Pancreas (tissue), 10 donors: Measurements from ENCODE around the gene ANKRD13C. TPM values are rescaled to one million over a fixed set of nuclear protein-coding genes. Genes with fewer than 3 reads are reported as not detected.

Experiments
- ATAC-seq, 4 donors: fragments of 200-7000 bp; cut with Tn5 transposase; one replicate each; pipeline versions ENCODE4 v1.8.0 to v1.9.1; 2020; ENCODE audit warnings: mild to moderate bottlenecking in 4 of 4, moderate library complexity in 4 of 4
- DNase-seq, 6 donors: peaks; one replicate each; pipeline ENCODE4 v3.0.0-alpha.2; 2020
- FAIRE-seq: peaks from 2 replicates; lab custom pipeline; 2012; peaks lifted over from hg19 to GRCh38; lab: Jason Lieb, UNC
- H3K27ac ChIP-seq, 4 donors: fragments of 200-600 bp; sonication (generic); 1 replicate in 3 of 4; 2 replicates in 1 of 4; pipeline versions ENCODE4 v1.5.0 to v1.8.0; 2020
- H3K27me3 ChIP-seq, 4 donors: fragments of 200-600 bp; one replicate each; pipeline ENCODE4 v1.8.0; 2021
- H3K36me3 ChIP-seq, 3 donors: fragments of 200-600 bp; sonication (generic) in 1 of 3; one replicate each; pipeline versions ENCODE4 v1.5.0 to v1.8.0; 2020 to 2021
- H3K4me1 ChIP-seq, 3 donors: fragments of 200-600 bp; one replicate each; pipeline ENCODE4 v1.8.0; 2021
- H3K4me3 ChIP-seq, 4 donors: fragments of 200-600 bp; sonication (generic) in 2 of 4; one replicate each; pipeline versions ENCODE4 v1.5.0 to v1.8.0; 2020 to 2021
- H3K9me3 ChIP-seq, 4 donors: fragments of 200-600 bp; one replicate each; pipeline ENCODE4 v1.8.0; 2021
- CTCF ChIP-seq, 4 donors: fragments of 200-600 bp; sonication (generic) in 3 of 4; IDR thresholded peaks; one replicate each; pipeline versions ENCODE4 v1.5.0 to v1.8.0; 2021; ENCODE audit warnings: antibody characterized with exemption in 4 of 4
- WGBS, 2 donors: extraction: QIAGEN DNeasy Blood & Tissue Kit; methylation state at CpG; one replicate each; pipeline ENCODE4 v1.1.7; 2013; 5-methylcytosine and 5-hydroxymethylcytosine counted together
- intact Hi-C, 3 donors: fragments of 100-400 bp; cut with DNase I; formaldehyde crosslinking; loops; one replicate each; pipeline versions ENCODE4 v1.11.1 to v1.14.2; 2022
- polyA plus RNA-seq, 2 donors: library from polyadenylated mRNA; stranded (reverse); fragments of 200-250 nt; gene quantifications; one replicate each; pipeline ENCODE4 v1.2.3, GENCODE V29; 2013
- total RNA-seq, 6 donors: library from RNA; stranded (reverse); fragmentation: NEBNext Ultra II Directional in 4 of 6; extraction: Animal tissue kit (Norgen Biotek cat#: 25700) in 4 of 6; gene quantifications; one replicate each; pipeline versions ENCODE4 v1.2.1 to v1.2.4, GENCODE V29; 2021 to 2023
- donor health status: healthy with polysubstance abuse.
- donor health status: DM: no; HTN: no; CAD: no; lungs with moderate emphysema.
- donor health status: DM: no; HTN: no; CAD: no.
- donor health status: control.
- donor health status: control.
- donor health status: Bipolar disorder and iron deficiency.
- donor health status: DM: yes; HTN: yes; CAD: no.
- donor health status: DM: no; HTN: no; CAD: no.
- donor health status: DM: no; HTN: no; CAD: no.
- donor health status: DM: yes; HTN: yes; CAD: no.

The ANKRD13C gene
- total and polyA plus RNA-seq, 8 donors, result 4.6 to 13.0 (median 8.1) TPM

GRCh38 chr1:70227439-70227838, 127.1 kb downstream of the ANKRD13C start:
- Histone ChIP-seq H3K27ac (no peak overlapping the region), H3K4me1 (peaks cover 14 to 24% (median 23%) of the 10 kb centered on the region in 3 donors), H3K4me3 (no peak overlapping the region), H3K27me3 (no peaks in the 10 kb centered on the region), H3K9me3 (no peaks in the 10 kb centered on the region), H3K36me3 (peaks cover 0 to 38% (median 5%) of the 10 kb centered on the region in 3 donors)
- intact Hi-C loops, result no loop called here
- FAIRE-seq (no peak), ATAC-seq (peak in 1 of 4 donors; percentile 9), DNase-seq (no peak)
- no peak for TF ChIP-seq CTCF (IDR thresholded peaks at IDR 0.05)
- 34 to 37% methylated on average over 1 of the region's 1 CpG for WGBS, 2 donors

- no peak for TF ChIP-seq CTCF (IDR thresholded peaks at IDR 0.05)
- H3K4me1 ChIP-seq, result peaks cover 14 to 31% (median 28%) of the 10 kb centered on the region in 3 donors
- H3K27me3 ChIP-seq, result no peaks in the 10 kb centered on the region
- no peak for FAIRE-seq
- WGBS, 2 donors, result 79 to 82% methylated on average over 2 of the region's 2 CpGs
- no peak for ATAC-seq
- no peaks in the 10 kb centered on the region for H3K9me3 ChIP-seq
- H3K36me3 ChIP-seq, result peaks cover 0 to 20% (median 0%) of the 10 kb centered on the region in 3 donors
- H3K4me3 ChIP-seq, result no peak overlapping the region
- intact Hi-C loops, result no loop called here
- H3K27ac ChIP-seq, result no peak overlapping the region
- no peak for DNase-seq
Observed at GRCh38 chr1:70224954-70225353, 129.6 kb downstream of the ANKRD13C start.

- DNase-seq, result no peak
- Histone ChIP-seq H3K36me3 (no peaks in the 10 kb centered on the region), H3K9me3 (no peaks in the 10 kb centered on the region), H3K27me3 (no peaks in the 10 kb centered on the region), H3K4me1 (peaks cover 14 to 31% (median 28%) of the 10 kb centered on the region in 3 donors), H3K27ac (peak overlapping the region in 2 of 4 donors; percentile 97 to 98), H3K4me3 (peak overlapping the region in 2 of 4 donors; percentile 73 to 80)
- no peak for ATAC-seq
- peak; percentile 43 for FAIRE-seq
- WGBS, 2 donors, result 14 to 22% methylated on average over 3 of the region's 3 CpGs
- intact Hi-C loops, result no loop called here
- TF ChIP-seq CTCF (IDR thresholded peaks at IDR 0.05), result no peak
Observed at GRCh38 chr1:70222716-70223235, 131.7 kb downstream of the ANKRD13C start.

- Histone ChIP-seq H3K4me1 (peaks cover 14 to 31% (median 28%) of the 10 kb centered on the region in 3 donors), H3K4me3 (peak within 1 kb of the TSS; percentile 58 to 80 (median 68)), H3K36me3 (no peaks in the 10 kb centered on the region), H3K9me3 (no peaks in the 10 kb centered on the region), H3K27me3 (no peaks in the 10 kb centered on the region), H3K27ac (peak within 1 kb of the TSS; percentile 91 to 98 (median 95))
- ATAC-seq, result peak; percentile 99 to 100 (median 99)
- no peak for TF ChIP-seq CTCF (IDR thresholded peaks at IDR 0.05)
- 0 to 1% methylated on average over 52 to 74 of the region's 74 CpGs for WGBS, 2 donors
- intact Hi-C loops, result no loop called here
- FAIRE-seq, result peak; percentile 45
- DNase-seq, result peak; percentile 95 to 99 (median 96)
Observed at GRCh38 chr1:70221238-70222121, 133.0 kb downstream of the ANKRD13C start, which contains the start of gene SRSF11. SRSF11 (plus strand) TSS chr1:70221380; CDS start chr1:70221637, 257 bp downstream.
